Sigmoid colon (tissue), 4 donors: Measurements from ENCODE around the gene RBP4.

ENCODE experiments used
- EP300 ChIP-seq, 4 donors: sonication (generic); formaldehyde crosslinking; IDR thresholded peaks; one replicate each; pipeline ENCODE4 v1.6.1; 2017; ENCODE audit warnings: antibody characterized with exemption in 4 of 4
- POLR2A ChIP-seq, 2 donors: fragments of 450-650 bp; IDR thresholded peaks; one replicate each; pipeline ENCODE4 v1.6.1; 2016; ENCODE audit warnings: antibody characterized with exemption in 2 of 2, mild to moderate bottlenecking in 2 of 2, moderate library complexity in 2 of 2
- POLR2AphosphoS5 ChIP-seq, 4 donors: sonication (generic); formaldehyde crosslinking; IDR thresholded peaks; one replicate each; pipeline ENCODE4 v1.6.1; 2017; ENCODE audit warnings: antibody characterized with exemption in 4 of 4
- TF ChIP-seq, protein P1 (sequence below), 4 experiments: fragments of 450-650 bp in 3 of 4; fragments of 200-600 bp in 1 of 4; IDR thresholded peaks; one replicate each; pipeline ENCODE4 v1.5.1; 2016 to 2019; ENCODE audit warnings: antibody characterized with exemption in 4 of 4, mild to moderate bottlenecking in 3 of 4, moderate library complexity in 2 of 4

DNA sequence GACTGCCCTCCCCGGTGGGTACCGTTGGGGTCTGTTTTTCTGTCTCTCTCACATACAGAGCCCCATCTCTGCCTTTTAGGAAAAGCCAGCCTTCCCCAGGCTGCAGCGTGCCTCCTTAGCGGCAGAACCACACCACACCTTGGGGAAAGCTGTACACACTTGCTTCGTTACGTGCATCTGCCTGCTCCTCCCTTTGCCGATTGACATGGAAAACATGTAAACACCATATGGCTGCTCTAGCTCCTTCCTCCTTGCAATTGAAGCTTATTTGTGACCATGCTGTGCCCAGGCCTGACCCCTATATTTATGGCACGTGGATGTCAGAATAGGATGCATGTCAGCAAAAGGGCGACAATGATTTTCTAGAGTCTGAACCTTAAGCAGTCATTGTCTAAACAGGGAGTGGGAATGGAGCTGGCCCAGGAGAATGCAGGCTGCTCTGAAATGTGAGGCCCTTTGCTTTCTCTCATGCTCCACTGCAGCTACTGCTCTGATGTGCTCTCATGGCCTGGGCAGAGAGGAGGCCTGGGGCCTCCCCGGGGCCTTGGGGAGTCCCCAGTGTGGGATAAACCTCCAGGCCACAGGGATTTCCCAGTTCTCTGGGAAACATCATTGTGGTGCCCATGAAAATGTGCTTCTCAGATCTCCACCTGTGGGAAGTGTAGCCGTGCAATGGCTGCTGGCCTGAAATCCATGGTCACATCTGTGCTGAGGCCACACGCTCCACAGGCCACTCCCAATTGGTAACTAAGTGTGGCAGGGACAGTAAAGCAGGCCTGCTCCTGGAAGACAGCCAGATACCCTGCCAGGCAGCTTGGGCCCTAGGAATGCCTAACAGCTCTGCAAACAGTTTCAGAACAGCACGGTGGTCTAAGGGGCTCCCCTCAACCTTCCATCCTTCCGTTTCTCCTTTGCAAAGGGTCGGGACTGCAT lies 29.9 kb upstream of the RBP4 start:
- TF ChIP-seq, protein P1, sequence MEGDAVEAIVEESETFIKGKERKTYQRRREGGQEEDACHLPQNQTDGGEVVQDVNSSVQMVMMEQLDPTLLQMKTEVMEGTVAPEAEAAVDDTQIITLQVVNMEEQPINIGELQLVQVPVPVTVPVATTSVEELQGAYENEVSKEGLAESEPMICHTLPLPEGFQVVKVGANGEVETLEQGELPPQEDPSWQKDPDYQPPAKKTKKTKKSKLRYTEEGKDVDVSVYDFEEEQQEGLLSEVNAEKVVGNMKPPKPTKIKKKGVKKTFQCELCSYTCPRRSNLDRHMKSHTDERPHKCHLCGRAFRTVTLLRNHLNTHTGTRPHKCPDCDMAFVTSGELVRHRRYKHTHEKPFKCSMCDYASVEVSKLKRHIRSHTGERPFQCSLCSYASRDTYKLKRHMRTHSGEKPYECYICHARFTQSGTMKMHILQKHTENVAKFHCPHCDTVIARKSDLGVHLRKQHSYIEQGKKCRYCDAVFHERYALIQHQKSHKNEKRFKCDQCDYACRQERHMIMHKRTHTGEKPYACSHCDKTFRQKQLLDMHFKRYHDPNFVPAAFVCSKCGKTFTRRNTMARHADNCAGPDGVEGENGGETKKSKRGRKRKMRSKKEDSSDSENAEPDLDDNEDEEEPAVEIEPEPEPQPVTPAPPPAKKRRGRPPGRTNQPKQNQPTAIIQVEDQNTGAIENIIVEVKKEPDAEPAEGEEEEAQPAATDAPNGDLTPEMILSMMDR (IDR thresholded peaks at IDR 0.05): no peak
- TF ChIP-seq POLR2A (IDR thresholded peaks at IDR 0.05) (no peak), POLR2AphosphoS5 (IDR thresholded peaks at IDR 0.05) (no peak), EP300 (IDR thresholded peaks at IDR 0.05) (no peak)
